H1 (cell line): ENCODE results near the gene STEAP1B. TPM values are rescaled to one million over a fixed set of nuclear protein-coding genes. Genes with fewer than 3 reads are reported as not detected.

Source experiments
- CTCF ChIA-PET: fragments of 300-600 bp; sonication (Branson Sonifier 250); formaldehyde crosslinking; loops from one replicate; lab custom pipeline; 2021; ENCODE audit not compliant: partially characterized antibody; lab: Charles Lee
- POLR2A ChIA-PET: fragments of 300-600 bp; sonication (Branson Sonifier 250); formaldehyde crosslinking; loops from one replicate; lab custom pipeline; 2021; ENCODE audit warnings: inconsistent platforms; ENCODE audit not compliant: partially characterized antibody; lab: Charles Lee
- DNase-seq, 2 experiments: peaks; one replicate each; pipeline versions ENCODE4 v3.0.0 to v3.0.0-alpha.2; 2010 to 2022; ENCODE audit warnings: low spot score in 2 of 2, low read depth in 1 of 2, mixed read lengths in 1 of 2
- FAIRE-seq: peaks from 2 replicates; lab custom pipeline; 2011; peaks lifted over from hg19 to GRCh38; lab: Jason Lieb, UNC
- H2AFZ ChIP-seq: 2 replicates; pipeline ENCODE4 v1.8.1; 2012; ENCODE audit warnings: low read length, inconsistent platforms
- H2AK5ac ChIP-seq: 2 replicates; pipeline ENCODE4 v1.6.1; 2013; ENCODE audit warnings: low read depth, low read length
- H2BK120ac ChIP-seq: replicated peaks from 2 replicates; pipeline ENCODE3; 2013; ENCODE audit warnings: low read depth, low read length, inconsistent platforms
- H2BK12ac ChIP-seq: 2 replicates; pipeline ENCODE4 v1.6.1; 2013; ENCODE audit warnings: low read depth, low read length
- H2BK15ac ChIP-seq: 2 replicates; pipeline ENCODE4 v1.6.1; 2013; ENCODE audit warnings: low read length
- H2BK20ac ChIP-seq: 2 replicates; pipeline ENCODE4 v1.6.1; 2013; ENCODE audit warnings: low read length
- H2BK5ac ChIP-seq: 2 replicates; pipeline ENCODE4 v1.6.1; 2013; ENCODE audit warnings: low read depth, low read length
- H3K14ac ChIP-seq: 2 replicates; pipeline ENCODE4 v1.6.1; 2013; ENCODE audit warnings: inconsistent platforms; ENCODE audit not compliant: insufficient read length
- H3K18ac ChIP-seq: 2 replicates; pipeline ENCODE4 v1.6.1; 2013; ENCODE audit warnings: low read length; ENCODE audit errors: extremely low read depth
- H3K23ac ChIP-seq: 2 replicates; pipeline ENCODE4 v1.6.1; 2013; ENCODE audit warnings: inconsistent platforms; ENCODE audit not compliant: insufficient read length
- H3K23me2 ChIP-seq: 2 replicates; pipeline ENCODE4 v1.6.1; 2013; ENCODE audit warnings: low read depth, low read length
- H3K27ac ChIP-seq: 2 replicates; pipeline ENCODE4 v1.6.1; 2011; ENCODE audit warnings: low read depth, low read length, inconsistent platforms
- H3K27me3 ChIP-seq, 4 experiments: replicated peaks in 1 of 4; 1 replicate in 1 of 4; 2 replicates in 3 of 4; pipeline versions ENCODE4 v1.6.1 to v1.8.1; 2011 to 2013; ENCODE audit warnings: low read length in 3 of 4, mild to moderate bottlenecking in 3 of 4, inconsistent platforms in 2 of 4, mixed read lengths in 2 of 4, moderate library complexity in 1 of 4; ENCODE audit not compliant: control insufficient read depth in 3 of 4, insufficient read depth in 3 of 4; ENCODE audit errors: extremely low read depth in 1 of 4
- H3K36me3 ChIP-seq, 4 experiments: 2 replicates each; pipeline versions ENCODE4 v1.6.1 to v1.8.1; 2011 to 2013; ENCODE audit warnings: mild to moderate bottlenecking in 4 of 4, low read length in 3 of 4, moderate library complexity in 2 of 4, control low read depth in 1 of 4, inconsistent platforms in 1 of 4; ENCODE audit not compliant: insufficient read depth in 4 of 4, control insufficient read depth in 2 of 4
- H3K4ac ChIP-seq: replicated peaks from 2 replicates; pipeline ENCODE3; 2013; ENCODE audit warnings: low read length, low read depth, mixed read lengths, inconsistent platforms; ENCODE audit not compliant: insufficient read length
- H3K4me1 ChIP-seq, 4 experiments: replicated peaks in 1 of 4; 1 replicate in 1 of 4; 2 replicates in 3 of 4; pipeline versions ENCODE4 v1.6.1 to v1.8.1; 2011 to 2013; ENCODE audit warnings: low read length in 3 of 4, inconsistent platforms in 2 of 4, mixed read lengths in 1 of 4; ENCODE audit not compliant: insufficient read depth in 4 of 4, control insufficient read depth in 3 of 4
- H3K4me2 ChIP-seq, 2 experiments: 2 replicates each; pipeline versions ENCODE4 v1.6.1 to v1.8.1; 2011 to 2013; ENCODE audit warnings: low read depth in 2 of 2, low read length in 2 of 2, control low read depth in 1 of 2, inconsistent platforms in 1 of 2, mild to moderate bottlenecking in 1 of 2; ENCODE audit not compliant: insufficient read depth in 1 of 2
- H3K4me3 ChIP-seq, 4 experiments: fragments of 200-600, 300-600 bp in 1 of 4; sonication (generic), shearing (Covaris generic), sonication (Bioruptor Twin) in 1 of 4; 2 replicates each; pipeline versions ENCODE4 v1.5.1 to v1.8.1; 2011 to 2016; ENCODE audit warnings: low read length in 4 of 4, low read depth in 3 of 4, control low read depth in 2 of 4, inconsistent platforms in 2 of 4, mild to moderate bottlenecking in 2 of 4, mixed read lengths in 1 of 4, moderate library complexity in 1 of 4; ENCODE audit not compliant: insufficient read depth in 2 of 4; ENCODE audit errors: extremely low read depth in 1 of 4
- H3K56ac ChIP-seq: replicated peaks from 2 replicates; pipeline ENCODE3; 2013; ENCODE audit warnings: low read depth, mild to moderate bottlenecking, mixed read lengths, low read length, inconsistent platforms; ENCODE audit not compliant: insufficient read length
- H3K79me1 ChIP-seq: 2 replicates; pipeline ENCODE4 v1.6.1; 2013; ENCODE audit warnings: low read depth, low read length, control low read depth
- H3K79me2 ChIP-seq, 2 experiments: 2 replicates each; pipeline versions ENCODE4 v1.6.1 to v1.8.1; 2012 to 2013; ENCODE audit warnings: low read length in 2 of 2, mild to moderate bottlenecking in 2 of 2, inconsistent platforms in 1 of 2; ENCODE audit not compliant: insufficient read depth in 2 of 2, control insufficient read depth in 1 of 2
- H3K9ac ChIP-seq, 4 experiments: replicated peaks in 1 of 4; 1 replicate in 1 of 4; 2 replicates in 3 of 4; pipeline versions ENCODE4 v1.6.1 to v1.8.1; 2011 to 2013; ENCODE audit warnings: low read depth in 3 of 4, low read length in 3 of 4, control low read depth in 2 of 4, mild to moderate bottlenecking in 2 of 4, moderate library complexity in 2 of 4, inconsistent platforms in 1 of 4; ENCODE audit errors: extremely low read depth in 1 of 4
- H3K9me3 ChIP-seq, 2 experiments: 2 replicates each; pipeline versions ENCODE4 v1.6.1 to v1.8.1; 2012 to 2013; ENCODE audit warnings: mild to moderate bottlenecking in 2 of 2, moderate library complexity in 2 of 2, control low read depth in 1 of 2, inconsistent platforms in 1 of 2, low read depth in 1 of 2, low read length in 1 of 2, mixed read lengths in 1 of 2; ENCODE audit not compliant: insufficient read depth in 2 of 2
- H4K20me1 ChIP-seq, 2 experiments: replicated peaks in 1 of 2; 2 replicates each; pipeline versions ENCODE3 to v1.8.1; 2011 to 2013; ENCODE audit warnings: inconsistent platforms in 2 of 2, low read length in 2 of 2, mild to moderate bottlenecking in 1 of 2; ENCODE audit not compliant: insufficient read depth in 2 of 2, control insufficient read depth in 1 of 2
- H4K5ac ChIP-seq: 2 replicates; pipeline ENCODE4 v1.6.1; 2013; ENCODE audit warnings: low read length, low read depth, mixed read lengths, inconsistent platforms; ENCODE audit not compliant: insufficient read length
- H4K8ac ChIP-seq: 2 replicates; pipeline ENCODE4 v1.8.0; 2013; ENCODE audit warnings: mild to moderate bottlenecking, moderate library complexity, low read length, inconsistent platforms; ENCODE audit not compliant: insufficient read depth; ENCODE audit errors: extremely low read depth
- H4K91ac ChIP-seq: replicated peaks from 2 replicates; pipeline ENCODE3; 2013; ENCODE audit warnings: low read length, mixed read lengths, inconsistent platforms; ENCODE audit not compliant: insufficient read length
- ATF3 ChIP-seq: IDR thresholded peaks from 2 replicates; pipeline ENCODE4 v1.6.1; 2011; ENCODE audit warnings: low read depth, mild to moderate bottlenecking, low read length; ENCODE audit not compliant: insufficient read depth
- CTBP2 ChIP-seq: IDR thresholded peaks from 2 replicates; pipeline ENCODE4 v1.7.0; 2011; ENCODE audit warnings: borderline replicate concordance, mild to moderate bottlenecking, moderate library complexity, mixed read lengths, low read length; ENCODE audit not compliant: insufficient read depth, insufficient read length
- HDAC2 ChIP-seq, 2 experiments: fragments of 300-600 bp in 1 of 2; sonication (generic) in 1 of 2; IDR thresholded peaks; 2 replicates each; pipeline ENCODE4 v1.6.1; 2011 to 2012; ENCODE audit warnings: low read depth in 2 of 2, low read length in 2 of 2, mild to moderate bottlenecking in 2 of 2, moderate library complexity in 2 of 2, borderline replicate concordance in 1 of 2, inconsistent platforms in 1 of 2
- KDM4A ChIP-seq: IDR thresholded peaks from one replicate; pipeline ENCODE4 v1.7.1; 2012; ENCODE audit warnings: low read depth, mild to moderate bottlenecking, moderate library complexity, low read length, inconsistent platforms; ENCODE audit not compliant: severe bottlenecking
- MAFK ChIP-seq: IDR thresholded peaks from 2 replicates; pipeline ENCODE4 v1.6.1; 2012; ENCODE audit warnings: low read depth, mild to moderate bottlenecking, improper control_type of control experiment, low read length
- RBBP5 ChIP-seq: IDR thresholded peaks from 2 replicates; pipeline ENCODE4 v1.7.1; 2012; ENCODE audit warnings: low read depth, mild to moderate bottlenecking, inconsistent platforms, low read length, moderate library complexity, borderline replicate concordance
- RXRA ChIP-seq: IDR thresholded peaks from 2 replicates; pipeline ENCODE4 v1.6.1; 2011; ENCODE audit warnings: low read depth, mild to moderate bottlenecking, low read length, moderate library complexity; ENCODE audit not compliant: insufficient read depth
- SP4 ChIP-seq: IDR thresholded peaks from 2 replicates; pipeline ENCODE4 v1.6.1; 2012; ENCODE audit warnings: low read length, inconsistent platforms
- ZNF274 ChIP-seq: IDR thresholded peaks from 2 replicates; pipeline ENCODE4 v1.7.0; 2012; ENCODE audit warnings: low read length, borderline replicate concordance; ENCODE audit errors: extremely low read depth
- WGBS, 2 experiments: shearing (Covaris generic) in 1 of 2; methylation state at CpG; one replicate each; pipeline versions ENCODE4 v1.1.6 to v1.1.7; 2013 to 2015; ENCODE audit warnings: low lambda C conversion rate in 2 of 2, mixed read lengths in 2 of 2, inconsistent platforms in 1 of 2, low coverage in 1 of 2, missing lambda C conversion rate in 1 of 2; ENCODE audit not compliant: insufficient replicate concordance in 2 of 2, insufficient coverage in 1 of 2, insufficient read length in 1 of 2; ENCODE audit errors: extremely low coverage in 1 of 2, missing lambda C conversion rate in 1 of 2; 5-methylcytosine and 5-hydroxymethylcytosine counted together
- polyA plus RNA-seq, 7 experiments: library from polyadenylated mRNA; depleted of rRNA in 3 of 7; stranded (reverse) in 5 of 7; unstranded in 2 of 7; fragments of >200 nt in 5 of 7; fragments of 200-250 nt in 2 of 7; gene quantifications; 1 replicate in 5 of 7; 2 replicates in 1 of 7; 4 replicates in 1 of 7; pipeline versions ENCODE4 v1.2.1 to v1.2.3, GENCODE V29; 2011 to 2013; ENCODE audit warnings: missing spikeins in 2 of 7, mixed read lengths in 2 of 7
- total RNA-seq: library from RNA; stranded (reverse); fragmentation: NEBNext Ultra II Directional; extraction: Animal tissue kit (Norgen Biotek cat#: 25700); gene quantifications from 2 replicates; pipeline ENCODE4 v1.2.1, GENCODE V29; 2021

The STEAP1B gene
- total and polyA plus RNA-seq, 2 of the 8 experiments (the other 6 are each of a cell fraction or from before 2014, with no cell fraction given), result 5.4 to 8.7 TPM

GRCh38 chr7:22386865-22387264 lies 113.1 kb downstream of the STEAP1B start:
- H2BK120ac ChIP-seq, result no peak overlapping the region
- no peaks in the 10 kb centered on the region for H4K20me1 ChIP-seq
- 78% methylated on average over 1 of the region's 1 CpG; no CpG with 5 or more reads in 1 of the 2 experiments for whole genome bisulfite sequencing, 2 experiments
- H3K9me3 ChIP-seq, result no peaks in the 10 kb centered on the region
- H3K4me1 ChIP-seq, result no peaks in the 10 kb centered on the region
- ChIA-PET POLR2A (no interaction called here), CTCF (no interaction called here)
- H3K79me2 ChIP-seq, result no peaks in the 10 kb centered on the region
- no peak overlapping the region for H3K27ac ChIP-seq
- no peak overlapping the region for H2BK20ac ChIP-seq
- FAIRE-seq (no peak), DNase-seq (no peak)
- H3K36me3 ChIP-seq, result no peaks in the 10 kb centered on the region
- H3K4me3 ChIP-seq, result no peak overlapping the region
- no peak overlapping the region for H3K56ac ChIP-seq
- no peak overlapping the region for H3K14ac ChIP-seq
- H2BK5ac ChIP-seq, result no peak overlapping the region
- H3K23me2 ChIP-seq, result no peaks in the 10 kb centered on the region
- no peak overlapping the region for H2BK12ac ChIP-seq
- no peak overlapping the region for H3K4ac ChIP-seq
- H4K91ac ChIP-seq, result no peak overlapping the region
- no peak overlapping the region for H4K8ac ChIP-seq
- H3K27me3 ChIP-seq, result no peaks in the 10 kb centered on the region
- no peak overlapping the region for H2AFZ ChIP-seq
- no peak overlapping the region for H3K23ac ChIP-seq
- H2AK5ac ChIP-seq, result no peak overlapping the region
- H3K79me1 ChIP-seq, result no peaks in the 10 kb centered on the region
- H2BK15ac ChIP-seq, result no peak overlapping the region
- no peak overlapping the region for H3K4me2 ChIP-seq
- no peak overlapping the region for H3K18ac ChIP-seq
- TF ChIP-seq ZNF274 (no peak), HDAC2 (IDR thresholded peaks at IDR 0.05; ENCODE audit: borderline replicate concordance in 1 of 2, low read depth in 2 of 2, low read length in 2 of 2) (no peak), KDM4A (no peak), ATF3 (no peak), RBBP5 (no peak), RXRA (no peak), CTBP2 (no peak), MAFK (no peak), SP4 (no peak)
- no peak overlapping the region for H4K5ac ChIP-seq
- H3K9ac ChIP-seq, result no peak overlapping the region
